GM18873 (cell line): ENCODE results near the gene EMILIN1.
"Not testable (repeated sequence)": the region's sequence is repeated elsewhere in the genome, so short reads cannot be mapped to it uniquely, and the experiment has no call there.

Experiments used
- ATAC-seq: cut with Tn5 transposase; IDR thresholded peaks from one replicate; pipeline ENCODE4 v1.9.1; 2021; ENCODE audit warnings: mild to moderate bottlenecking, moderate library complexity, moderate number of reproducible peaks; ENCODE audit not compliant: unreplicated experiment, low FRiP score

EMILIN1 gene

GRCh38 chr2:27053321-27053720 is 25.1 kb upstream of the EMILIN1 start:
- no peak for ATAC-seq

DNA sequence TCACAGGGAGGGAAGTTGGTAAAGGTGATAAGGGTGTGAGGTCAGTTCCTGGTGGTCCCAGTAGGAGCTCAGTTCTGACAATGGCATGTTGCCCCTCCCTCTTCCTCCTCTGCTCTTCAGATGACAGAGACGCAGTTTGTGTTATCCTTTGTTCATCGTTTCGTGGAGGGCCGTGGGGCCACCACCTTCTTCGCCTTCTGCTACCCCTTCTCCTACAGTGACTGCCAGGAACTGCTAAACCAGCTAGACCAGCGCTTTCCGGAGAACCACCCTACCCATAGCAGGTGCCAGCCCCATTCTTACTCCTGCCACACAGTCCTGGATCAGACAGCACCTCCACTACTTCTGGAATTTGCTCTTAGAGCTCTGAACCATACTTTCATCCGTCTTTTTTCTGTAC is 24.6 kb upstream of the EMILIN1 start:
- no peak for ATAC-seq

- no peak for ATAC-seq
Measured at GRCh38 chr2:27054721-27055120, 23.7 kb upstream of the EMILIN1 start.

DNA sequence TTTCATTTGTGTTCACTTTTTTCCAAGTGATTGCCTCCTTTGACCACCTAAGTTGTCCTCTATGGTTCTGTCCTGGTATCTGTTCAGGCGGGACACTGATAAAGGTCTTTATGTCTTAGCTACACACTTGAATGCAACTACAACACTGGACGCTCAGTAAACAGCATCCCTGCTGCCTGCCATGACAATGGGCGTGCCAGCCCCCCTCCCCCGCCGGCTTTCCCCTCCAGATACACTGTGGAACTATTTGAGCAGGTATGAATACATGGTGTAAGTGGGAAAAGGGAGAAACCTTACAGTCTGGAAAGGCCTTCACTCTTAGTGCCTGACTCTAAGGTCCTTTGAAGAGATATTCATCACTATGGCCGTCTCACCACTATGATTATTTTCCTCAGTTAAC is 21.2 kb upstream of the EMILIN1 start:
- no peak for ATAC-seq

DNA sequence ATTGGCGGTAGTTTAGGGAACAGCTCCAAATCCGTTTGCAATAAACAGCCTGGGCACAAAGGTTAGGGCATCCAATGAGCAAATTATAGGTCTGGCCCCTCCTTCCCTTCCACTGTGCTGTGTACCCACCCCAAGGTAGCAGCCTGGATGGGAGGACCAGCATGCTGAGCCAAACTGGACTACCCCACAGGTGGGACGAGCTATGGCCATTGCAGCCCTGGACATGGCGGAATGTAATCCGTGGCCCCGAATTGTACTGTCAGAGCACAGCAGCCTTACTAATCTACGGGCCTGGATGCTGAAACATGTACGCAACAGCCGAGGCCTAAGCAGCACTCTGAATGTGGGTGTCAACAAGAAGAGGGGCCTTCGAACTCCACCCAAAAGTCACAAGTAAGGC is 20.2 kb upstream of the EMILIN1 start:
- ATAC-seq: no peak

DNA sequence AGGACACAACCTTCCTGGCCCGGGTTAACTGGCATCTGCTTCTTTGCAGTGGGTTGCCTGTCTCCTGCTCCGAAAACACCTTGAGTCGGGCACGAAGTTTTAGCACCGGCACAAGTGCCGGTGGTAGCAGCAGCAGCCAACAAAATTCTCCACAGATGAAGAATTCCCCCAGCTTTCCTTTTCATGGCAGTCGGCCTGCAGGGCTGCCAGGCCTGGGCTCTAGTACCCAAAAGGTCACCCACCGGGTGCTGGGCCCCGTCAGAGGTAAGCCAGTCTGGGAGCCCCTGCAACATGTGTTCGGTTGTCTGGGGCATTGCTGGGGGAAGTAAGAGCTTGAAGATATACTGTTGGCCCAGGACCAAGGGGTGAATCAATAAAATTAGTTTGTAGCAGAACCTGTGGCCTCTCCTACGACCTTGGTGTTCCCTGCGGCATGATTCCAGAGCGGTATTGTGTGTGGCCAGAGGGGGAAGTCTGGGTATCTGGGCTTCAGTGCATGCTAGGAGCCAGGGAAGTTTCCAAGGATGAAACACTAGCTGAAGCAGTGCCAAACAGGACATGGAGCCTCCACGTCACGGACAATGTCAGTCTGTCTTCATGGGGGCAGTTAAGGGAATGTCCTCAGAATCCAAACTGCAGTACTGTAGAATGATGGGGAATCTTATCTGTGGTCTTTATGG is 19.1 kb upstream of the EMILIN1 start:
- no peak for ATAC-seq

GRCh38 chr2:27060323-27060722 is 18.1 kb upstream of the EMILIN1 start:
- no peak for ATAC-seq

GRCh38 chr2:27065128-27065527 is 13.3 kb upstream of the EMILIN1 start:
- ATAC-seq: no peak

DNA sequence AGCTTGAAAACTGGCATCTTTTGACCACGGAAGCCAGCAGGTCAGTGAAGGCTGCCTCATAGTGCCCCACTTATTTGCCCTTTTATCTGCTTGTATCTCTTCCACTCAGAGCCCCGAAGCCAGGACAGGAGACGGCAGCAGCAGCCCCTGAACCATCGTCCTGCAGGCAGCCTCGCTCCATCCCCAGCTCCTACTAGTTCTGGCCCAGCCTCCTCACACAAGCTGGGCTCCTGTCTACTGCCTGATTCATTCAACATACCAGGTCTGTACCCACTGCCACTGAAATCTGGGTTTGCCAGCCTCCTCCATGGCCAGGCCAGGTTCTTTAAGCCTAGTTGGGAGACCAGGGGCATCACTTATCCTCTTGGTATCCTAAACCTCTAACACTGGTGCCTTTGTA is 11.0 kb upstream of the EMILIN1 start:
- no peak for ATAC-seq

- no peak for ATAC-seq
Measured at GRCh38 chr2:27069436-27069835, 9.0 kb upstream of the EMILIN1 start.

DNA sequence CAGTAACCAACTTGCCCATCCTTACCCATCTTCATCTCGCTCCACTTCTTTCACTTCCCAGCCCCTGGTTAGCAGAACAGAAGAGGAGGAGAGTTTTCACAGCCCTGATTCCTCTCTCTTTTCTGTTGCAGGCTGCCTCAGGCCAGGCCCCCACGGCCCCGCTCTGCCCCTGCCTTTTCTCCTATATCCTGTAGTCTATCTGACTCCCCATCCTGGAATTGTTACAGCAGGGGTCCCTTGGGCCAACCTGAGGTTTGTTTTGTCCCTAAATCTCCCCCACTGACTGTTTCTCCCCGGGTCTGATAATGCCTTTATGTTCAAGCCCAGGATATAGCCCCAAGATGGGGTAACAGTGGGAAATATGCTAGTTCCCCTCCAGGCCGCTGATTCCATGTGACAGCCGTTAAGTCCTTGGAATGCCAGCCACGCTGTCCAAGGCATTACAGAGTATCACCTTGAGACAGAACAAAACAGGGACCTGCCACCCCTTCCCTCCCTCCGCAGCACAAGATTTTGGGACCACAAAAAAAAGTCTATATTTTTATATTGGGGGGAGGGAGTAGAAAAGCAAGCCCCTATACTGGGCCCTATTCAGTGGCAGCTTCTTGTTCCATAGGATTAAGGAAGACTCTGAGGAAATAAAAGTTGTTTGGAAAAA is 8.3 kb upstream of the EMILIN1 start:
- ATAC-seq: no peak

GRCh38 chr2:27070653-27071276 is 7.7 kb upstream of the EMILIN1 start:
- no peak for ATAC-seq

- peak; percentile 73 for ATAC-seq
Measured at GRCh38 chr2:27071277-27071989, 7.0 kb upstream of the EMILIN1 start, which contains the start of gene OST4. Gene OST4 (minus strand): TSS chr2:27071654.

DNA sequence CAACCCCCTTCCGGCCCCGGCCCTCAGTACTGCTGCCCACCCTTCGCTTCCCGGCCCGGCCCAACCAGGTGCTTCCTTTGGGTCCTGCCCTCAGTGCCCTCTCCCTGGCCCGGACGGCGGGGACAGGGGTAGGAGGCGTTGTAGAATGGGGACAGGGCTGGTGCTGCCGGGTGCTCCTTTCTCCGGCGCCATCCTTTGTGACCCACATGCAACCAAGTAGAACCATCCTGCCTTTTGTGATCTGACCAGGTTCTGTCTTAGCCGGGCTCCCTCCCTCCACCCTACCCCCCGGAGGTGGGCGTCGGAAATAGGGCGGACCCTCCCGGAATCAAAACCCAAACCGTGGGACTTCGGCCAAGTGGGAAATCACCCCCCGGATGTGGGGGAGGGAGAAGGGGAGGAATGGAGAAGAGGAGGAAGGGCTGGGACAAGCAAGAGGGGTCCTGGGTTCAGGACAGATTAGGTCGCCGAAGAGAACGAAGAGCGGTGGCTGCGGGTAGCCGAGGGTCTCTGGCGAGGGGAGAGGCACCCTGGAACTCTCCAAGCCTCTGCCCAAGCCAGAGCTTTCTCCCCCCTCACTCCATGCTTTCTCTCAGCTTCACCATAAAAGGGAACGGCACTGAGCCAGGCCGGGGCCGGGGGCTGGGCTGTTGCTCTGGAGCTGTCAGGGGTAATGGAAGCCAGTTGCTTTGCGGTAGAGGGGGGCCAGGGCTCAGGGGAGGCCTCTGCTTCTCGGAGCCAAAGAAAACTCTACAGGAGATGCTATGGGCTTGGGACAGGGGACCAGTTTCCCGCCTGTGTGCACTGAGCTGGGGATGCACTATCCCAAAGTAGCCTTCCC is 6.2 kb upstream of the EMILIN1 start:
- peak; percentile 21 for ATAC-seq

DNA sequence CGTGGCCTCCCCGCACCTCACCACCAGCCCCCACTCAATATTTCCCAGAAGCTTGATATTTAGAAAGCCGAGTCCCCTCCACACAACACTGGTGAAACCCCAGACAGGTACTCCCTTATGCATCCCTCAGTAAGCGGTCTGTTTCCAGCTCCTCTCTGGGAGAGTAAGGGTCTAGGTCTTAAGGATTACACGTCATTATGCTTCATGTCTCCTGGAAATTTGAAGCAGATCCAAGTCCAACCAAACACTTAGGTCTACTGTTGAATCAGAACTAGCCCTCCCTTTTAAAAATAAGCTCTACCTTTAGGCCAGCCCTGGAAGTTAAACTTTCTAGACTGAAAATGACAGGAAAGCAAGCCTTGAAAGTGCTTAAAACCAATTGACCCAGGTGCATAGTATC is 5.5 kb upstream of the EMILIN1 start:
- no peak for ATAC-seq

DNA sequence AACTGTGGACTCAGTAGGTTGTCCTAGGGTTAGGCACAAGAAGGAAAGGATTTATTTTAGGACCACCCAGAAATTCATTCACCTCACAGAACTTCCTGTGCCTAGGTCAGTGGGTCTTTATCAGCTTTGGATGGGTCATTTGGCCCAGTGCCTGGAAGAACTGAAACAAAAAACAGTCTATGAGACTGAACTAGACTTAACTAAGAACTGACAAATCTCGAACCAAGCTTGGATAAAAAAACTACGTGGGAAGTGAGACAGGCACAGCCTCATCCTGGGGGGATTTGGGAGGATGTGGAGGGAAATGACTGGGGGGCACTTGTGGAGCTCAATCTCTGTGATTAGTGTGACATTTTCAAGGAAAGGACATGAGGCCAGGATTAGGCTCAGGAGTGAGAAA is 4.6 kb upstream of the EMILIN1 start:
- no peak for ATAC-seq

GRCh38 chr2:27074738-27075565 is 3.5 kb upstream of the EMILIN1 start:
- ATAC-seq: no peak

DNA sequence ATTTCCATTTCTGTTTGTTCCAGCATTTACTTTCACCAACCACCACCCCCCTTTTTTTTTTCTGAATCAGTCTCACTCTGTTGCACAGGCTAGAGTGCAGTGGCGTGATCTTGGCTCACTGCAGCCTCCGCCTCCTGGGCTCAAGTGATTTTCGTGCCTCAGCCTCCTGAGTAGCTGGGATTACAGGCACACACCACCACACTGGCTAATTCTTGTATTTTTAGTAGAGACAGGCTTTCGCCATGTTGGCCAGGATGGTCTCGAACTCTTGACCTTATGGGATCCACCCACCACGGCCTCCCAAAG is 2.9 kb upstream of the EMILIN1 start:
- not testable (repeated sequence) for ATAC-seq

- ATAC-seq: no peak
Measured at GRCh38 chr2:27076323-27076722, 2.1 kb upstream of the EMILIN1 start.

- no peak for ATAC-seq
Measured at GRCh38 chr2:27077231-27077630, 1.2 kb upstream of the EMILIN1 start.
